ENCODE results near the gene TIPRL.
A peak's percentile ranks its signal among the peaks of the same experiment; 100 is the strongest.

Gene TIPRL

GRCh38 chr1:168145184-168146159 is 33.3 kb upstream of the TIPRL start:
- Histone ChIP-seq H3K4me3 (ENCODE audit: low read length) (peak overlapping the region; percentile 66), H3K9me3 (ENCODE audit: insufficient read depth, low read length) (no peaks in the 10 kb centered on the region), H3K27ac (ENCODE audit: low read length) (peak overlapping the region; percentile 10; the same call in 1 of the 2 replicates), H3K4me1 (ENCODE audit: low read length) (peaks cover 32% of the 10 kb centered on the region), H4K20me1 (ENCODE audit: insufficient read depth, low read length) (no peaks in the 10 kb centered on the region), H3K4me2 (ENCODE audit: low read length) (peak overlapping the region; percentile 63), H3K36me3 (replicated peaks; ENCODE audit: low read depth, low read length) (no peaks in the 10 kb centered on the region), H3K27me3 (ENCODE audit: low read depth, low read length) (no peaks in the 10 kb centered on the region; the same call in 1 of the 2 replicates), H2AFZ (ENCODE audit: low read depth, low read length) (peak overlapping the region; percentile 86), H3K79me2 (ENCODE audit: low read length) (no peaks in the 10 kb centered on the region), H3K9ac (ENCODE audit: low read length) (peak overlapping the region; percentile 47)
- TF ChIP-seq EZH2phosphoT487 (IDR thresholded peaks at IDR 0.05; ENCODE audit: low read depth): no peak
- TF ChIP-seq, protein P1, sequence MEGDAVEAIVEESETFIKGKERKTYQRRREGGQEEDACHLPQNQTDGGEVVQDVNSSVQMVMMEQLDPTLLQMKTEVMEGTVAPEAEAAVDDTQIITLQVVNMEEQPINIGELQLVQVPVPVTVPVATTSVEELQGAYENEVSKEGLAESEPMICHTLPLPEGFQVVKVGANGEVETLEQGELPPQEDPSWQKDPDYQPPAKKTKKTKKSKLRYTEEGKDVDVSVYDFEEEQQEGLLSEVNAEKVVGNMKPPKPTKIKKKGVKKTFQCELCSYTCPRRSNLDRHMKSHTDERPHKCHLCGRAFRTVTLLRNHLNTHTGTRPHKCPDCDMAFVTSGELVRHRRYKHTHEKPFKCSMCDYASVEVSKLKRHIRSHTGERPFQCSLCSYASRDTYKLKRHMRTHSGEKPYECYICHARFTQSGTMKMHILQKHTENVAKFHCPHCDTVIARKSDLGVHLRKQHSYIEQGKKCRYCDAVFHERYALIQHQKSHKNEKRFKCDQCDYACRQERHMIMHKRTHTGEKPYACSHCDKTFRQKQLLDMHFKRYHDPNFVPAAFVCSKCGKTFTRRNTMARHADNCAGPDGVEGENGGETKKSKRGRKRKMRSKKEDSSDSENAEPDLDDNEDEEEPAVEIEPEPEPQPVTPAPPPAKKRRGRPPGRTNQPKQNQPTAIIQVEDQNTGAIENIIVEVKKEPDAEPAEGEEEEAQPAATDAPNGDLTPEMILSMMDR (IDR thresholded peaks at IDR 0.05; ENCODE audit: low read depth, low read length): peak; percentile 95

- Histone ChIP-seq H3K27ac (ENCODE audit: low read length) (peak overlapping the region; percentile 31), H4K20me1 (ENCODE audit: insufficient read depth, low read length) (no peaks in the 10 kb centered on the region), H3K4me3 (ENCODE audit: low read length) (no peak overlapping the region), H2AFZ (ENCODE audit: low read depth, low read length) (no peak overlapping the region), H3K27me3 (ENCODE audit: low read depth, low read length) (no peaks in the 10 kb centered on the region; the same call in 1 of the 2 replicates), H3K79me2 (ENCODE audit: low read length) (no peaks in the 10 kb centered on the region), H3K9ac (ENCODE audit: low read length) (0 out of 2 replicates have a peak overlapping the region, but pooled peaks have one; percentile 2), H3K9me3 (ENCODE audit: insufficient read depth, low read length) (no peaks in the 10 kb centered on the region), H3K36me3 (replicated peaks; ENCODE audit: low read depth, low read length) (no peaks in the 10 kb centered on the region), H3K4me1 (ENCODE audit: low read length) (peaks cover 33% of the 10 kb centered on the region), H3K4me2 (ENCODE audit: low read length) (peak overlapping the region; percentile 42; the same call in 1 of the 2 replicates)
- TF ChIP-seq EZH2phosphoT487 (IDR thresholded peaks at IDR 0.05; ENCODE audit: low read depth): no peak
- TF ChIP-seq, protein P1 (IDR thresholded peaks at IDR 0.05; ENCODE audit: low read depth, low read length): no peak
These were observed 32.6 kb upstream of the TIPRL start for GRCh38 chr1:168146160-168146539.

GRCh38 chr1:168146626-168147025 is 32.1 kb upstream of the TIPRL start:
- Histone ChIP-seq H3K27me3 (ENCODE audit: low read depth, low read length) (no peaks in the 10 kb centered on the region; the same call in 1 of the 2 replicates), H3K9me3 (ENCODE audit: insufficient read depth, low read length) (no peaks in the 10 kb centered on the region), H3K9ac (ENCODE audit: low read length) (0 out of 2 replicates have a peak overlapping the region, but pooled peaks have one; percentile 2)

More at GRCh38 chr1:168146626-168147025, 32.1 kb upstream of the TIPRL start:
- no peaks in the 10 kb centered on the region for H3K79me2 ChIP-seq (ENCODE audit: low read length)
- no peak overlapping the region for H3K4me3 ChIP-seq (ENCODE audit: low read length)
- H3K4me2 ChIP-seq (ENCODE audit: low read length): peak overlapping the region; percentile 42; the same call in 1 of the 2 replicates
- H3K27ac ChIP-seq (ENCODE audit: low read length): peak overlapping the region; percentile 31
- peaks cover 33% of the 10 kb centered on the region for H3K4me1 ChIP-seq (ENCODE audit: low read length)
- no peaks in the 10 kb centered on the region for H4K20me1 ChIP-seq (ENCODE audit: insufficient read depth, low read length)
- no peak for TF ChIP-seq EZH2phosphoT487 (IDR thresholded peaks at IDR 0.05; ENCODE audit: low read depth)
- TF ChIP-seq, protein P1 (IDR thresholded peaks at IDR 0.05; ENCODE audit: low read depth, low read length): no peak
- H2AFZ ChIP-seq (ENCODE audit: low read depth, low read length): no peak overlapping the region
- H3K36me3 ChIP-seq (replicated peaks; ENCODE audit: low read depth, low read length): no peaks in the 10 kb centered on the region
